Cerebellar cortex (tissue), 1 donor: ENCODE measurements around the gene CDK5R1.
"Not testable (repeated sequence)": the region's sequence is repeated elsewhere in the genome, so short reads cannot be mapped to it uniquely, and the experiment has no call there.

Experiments used
- DNase-seq: peaks from one replicate; pipeline ENCODE4 v3.0.0-alpha.2; 2015; ENCODE audit warnings: low spot score

Gene CDK5R1

GRCh38 chr17:32516940-32517701 lies 30.3 kb downstream of the CDK5R1 start:
- peak; percentile 31 for DNase-seq

DNA sequence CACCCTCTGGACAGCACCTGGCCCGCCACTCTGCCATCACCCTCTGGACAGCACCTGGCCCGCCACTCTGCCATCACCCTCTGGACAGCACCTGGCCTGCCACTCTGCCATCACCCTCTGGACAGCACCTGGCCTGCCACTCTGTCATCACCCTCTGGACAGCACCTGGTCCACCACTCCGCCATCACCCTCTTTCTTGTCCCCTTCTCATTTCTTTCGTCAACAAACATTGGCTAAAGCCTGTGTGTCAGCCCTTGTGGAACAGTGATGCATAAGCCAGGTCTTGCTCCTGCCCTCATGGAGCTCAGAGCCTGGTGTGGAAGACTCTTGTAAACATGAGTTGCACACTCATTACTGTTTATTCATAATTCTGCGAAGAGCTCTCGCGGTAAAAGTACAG lies 31.2 kb downstream of the CDK5R1 start:
- no peak for DNase-seq

- DNase-seq, result peak; percentile 17
These were observed 31.9 kb downstream of the CDK5R1 start for GRCh38 chr17:32518646-32519227.

DNA sequence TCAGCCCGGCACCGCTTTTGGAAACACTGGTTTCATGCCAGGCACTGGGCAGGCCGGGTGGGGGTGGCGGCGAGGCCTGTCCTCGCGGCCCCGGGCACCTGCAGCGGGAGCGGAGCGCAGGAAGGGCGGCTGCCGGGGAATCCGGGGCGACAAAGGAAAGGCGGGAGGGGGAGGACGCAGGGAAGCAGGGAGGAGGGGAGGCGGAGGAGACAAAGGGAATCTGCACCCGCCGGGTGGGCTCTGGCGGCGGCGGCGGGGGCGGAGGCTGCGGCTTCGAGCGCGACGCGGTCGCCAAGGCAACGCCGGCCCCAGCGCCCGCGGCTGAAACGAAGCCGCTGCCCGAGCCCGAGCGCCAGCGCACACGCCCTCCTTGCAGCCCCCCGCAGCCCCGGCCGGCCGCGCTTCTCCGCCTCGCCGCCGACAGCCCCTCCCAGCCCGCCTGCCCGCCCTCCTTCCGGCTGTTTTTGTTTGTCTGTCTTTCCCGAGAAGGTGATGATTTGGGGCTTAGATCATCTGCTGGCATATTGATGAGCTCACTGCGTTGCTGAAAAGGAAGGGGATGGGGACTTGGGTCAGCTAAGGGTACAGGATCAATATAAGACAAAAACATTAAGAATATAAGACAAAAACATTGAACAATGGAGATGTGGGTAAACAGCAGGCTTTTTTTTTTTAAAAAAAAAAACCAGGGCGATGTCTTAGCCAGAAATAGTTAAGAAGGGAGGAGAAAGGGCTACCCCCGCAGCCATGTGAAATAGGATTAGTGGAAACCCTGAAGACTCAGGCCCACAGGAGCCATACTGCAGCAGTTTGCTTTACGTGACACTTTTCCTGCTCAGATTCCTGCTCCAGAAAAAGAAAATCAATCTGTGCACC lies 32.7 kb downstream of the CDK5R1 start:
- DNase-seq, result peak; percentile 63

DNA sequence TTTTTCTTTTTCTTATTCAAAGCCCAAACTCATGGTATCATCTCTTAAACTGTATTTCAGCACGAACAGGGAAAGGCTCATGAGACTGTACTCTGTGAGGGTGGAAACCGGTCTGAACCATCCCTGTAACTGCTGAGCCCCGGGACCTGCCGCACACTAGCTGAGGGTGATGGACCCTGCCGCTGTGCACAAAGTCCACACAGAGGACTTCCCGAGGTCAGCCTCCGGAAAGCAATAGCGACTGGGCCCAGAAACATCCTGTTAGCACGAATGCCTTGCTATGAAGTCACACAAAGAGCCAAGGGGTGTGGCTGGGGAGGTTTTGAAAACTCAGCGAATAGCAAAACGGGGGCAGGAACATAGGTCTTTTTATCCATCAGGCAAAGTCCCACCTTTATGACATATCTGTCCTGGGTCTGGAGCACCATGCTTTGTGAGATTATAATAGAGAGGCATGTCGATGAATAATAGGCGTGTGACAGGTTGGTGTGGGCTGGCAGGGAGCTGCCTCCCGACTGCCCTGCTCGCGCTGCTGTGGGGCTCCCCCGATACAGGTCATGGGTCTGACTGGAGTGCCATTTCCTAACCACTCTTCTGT lies 33.4 kb downstream of the CDK5R1 start:
- DNase-seq, result peak; percentile 54

GRCh38 chr17:32520737-32521404 lies 34.1 kb downstream of the CDK5R1 start:
- no peak for DNase-seq

DNA sequence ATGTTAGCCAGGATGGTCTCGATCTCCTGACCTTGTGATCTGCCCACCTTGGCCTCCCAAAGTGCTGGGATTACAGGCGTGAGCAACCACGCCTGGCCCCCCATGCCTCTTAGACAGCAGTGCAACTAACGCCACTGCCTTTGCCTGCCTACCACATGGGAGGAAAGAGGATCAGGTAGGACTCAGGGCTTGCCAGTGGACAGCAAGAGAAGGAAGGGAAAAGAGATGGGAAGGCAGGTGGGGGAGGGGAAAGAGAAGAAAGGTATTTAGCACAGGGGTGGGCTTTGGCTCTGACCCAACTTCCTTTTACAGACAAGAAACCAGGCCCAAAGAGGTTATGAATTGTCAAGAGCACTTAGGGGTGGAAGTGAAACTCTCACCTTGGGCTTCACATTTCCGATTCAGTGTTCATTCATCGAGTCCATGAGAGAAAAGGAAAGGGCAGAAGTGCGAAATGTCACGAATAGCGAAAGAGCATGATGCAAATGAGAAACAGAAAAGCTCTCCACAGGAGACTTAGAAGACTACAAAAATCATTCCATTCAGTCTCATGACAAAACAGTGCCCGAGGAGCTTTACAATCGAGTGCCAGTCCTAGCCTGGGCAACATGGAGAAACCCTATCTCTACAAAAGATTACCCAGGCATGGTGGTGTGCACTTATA lies 36.4 kb downstream of the CDK5R1 start:
- no peak for DNase-seq

DNA sequence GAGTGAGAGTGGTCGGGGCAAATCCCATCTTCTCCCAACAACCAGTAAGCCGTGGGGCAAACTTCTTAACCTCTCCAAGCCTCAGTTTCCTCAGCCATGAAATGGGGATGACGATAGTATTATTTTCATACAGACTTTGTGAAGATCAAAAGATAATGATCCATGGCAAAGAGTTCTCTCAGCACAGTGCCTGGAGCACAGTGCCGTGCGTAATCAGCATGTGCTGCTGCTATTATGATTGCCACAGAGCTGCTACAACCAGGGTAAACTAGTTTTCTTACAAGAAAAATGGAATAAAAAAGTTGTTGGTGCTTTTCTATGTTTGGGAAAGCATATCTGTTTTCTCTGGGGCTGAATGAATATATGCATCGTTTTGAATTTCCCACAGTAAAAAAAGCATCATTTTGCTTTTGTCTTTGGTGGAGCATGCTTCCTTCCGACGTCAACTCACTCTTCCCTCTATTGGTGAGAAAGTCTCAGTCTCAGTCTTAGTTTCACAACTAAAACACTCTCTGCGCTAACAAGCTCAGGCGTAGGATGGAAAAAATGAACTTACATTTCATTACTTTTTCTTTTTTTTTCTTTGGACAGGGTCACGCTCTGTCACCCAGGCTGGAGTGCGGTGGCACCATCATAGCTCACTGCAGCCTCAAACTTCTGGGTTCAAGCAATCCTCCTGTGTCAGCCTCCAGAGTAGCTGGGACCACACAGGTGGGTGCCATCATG lies 37.2 kb downstream of the CDK5R1 start:
- DNase-seq, result no peak

DNA sequence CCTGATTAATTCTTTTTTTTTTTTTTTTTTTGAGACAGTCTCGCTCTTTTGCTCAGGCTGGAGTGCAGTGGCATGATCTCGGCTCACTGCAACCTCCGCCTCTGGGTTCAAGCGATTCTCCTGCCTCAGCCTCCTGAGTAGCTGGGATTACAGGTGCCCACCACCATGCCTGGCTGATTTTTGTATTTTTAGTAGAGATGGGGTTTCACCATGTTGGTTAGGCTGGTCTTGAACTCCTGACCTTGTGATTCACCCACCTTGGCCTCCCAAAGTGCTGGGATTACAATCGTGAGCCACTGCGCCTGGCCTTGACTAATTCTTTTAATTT lies 37.7 kb downstream of the CDK5R1 start:
- not testable (repeated sequence) for DNase-seq

- DNase-seq, result no peak
These were observed 38.3 kb downstream of the CDK5R1 start for GRCh38 chr17:32525122-32525521.

DNA sequence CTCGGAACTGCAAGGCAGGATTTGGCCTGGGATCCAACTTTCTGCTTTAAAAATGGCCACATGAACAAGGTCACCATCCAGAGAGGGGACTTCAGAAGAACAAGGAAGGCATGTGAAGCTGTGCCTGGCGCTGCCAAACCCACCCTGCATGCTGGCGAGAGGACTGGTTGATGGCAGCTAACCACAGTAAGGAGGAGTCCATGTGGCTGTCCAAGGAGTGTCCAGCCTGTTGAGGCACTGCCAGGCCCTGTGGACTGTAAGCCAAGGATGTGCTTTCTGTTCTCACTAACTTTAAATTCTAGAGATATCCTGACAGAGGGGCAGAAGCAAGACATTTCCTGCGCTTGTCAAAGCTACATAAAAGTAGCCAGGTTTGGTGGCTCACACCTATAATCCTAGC lies 40.4 kb downstream of the CDK5R1 start:
- DNase-seq, result no peak

DNA sequence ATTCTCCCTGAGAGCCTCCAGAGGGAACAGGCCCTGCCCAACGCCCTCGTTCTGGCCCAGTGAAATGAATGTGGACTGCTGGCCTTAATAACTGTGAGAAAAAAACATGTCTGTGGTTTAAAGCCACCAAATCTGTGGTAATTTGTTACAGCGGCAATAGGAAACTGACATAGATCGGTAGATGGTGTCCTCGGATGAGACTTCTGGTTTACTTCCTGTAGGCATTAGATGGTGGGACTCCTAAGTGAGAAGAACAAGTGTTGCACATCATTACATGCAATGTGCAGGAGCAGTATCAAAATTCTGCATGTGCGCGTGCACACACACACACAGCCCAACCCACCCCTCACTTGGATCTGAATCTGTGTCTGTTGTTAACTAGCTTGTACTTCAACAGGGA lies 42.0 kb downstream of the CDK5R1 start:
- no peak for DNase-seq

DNA sequence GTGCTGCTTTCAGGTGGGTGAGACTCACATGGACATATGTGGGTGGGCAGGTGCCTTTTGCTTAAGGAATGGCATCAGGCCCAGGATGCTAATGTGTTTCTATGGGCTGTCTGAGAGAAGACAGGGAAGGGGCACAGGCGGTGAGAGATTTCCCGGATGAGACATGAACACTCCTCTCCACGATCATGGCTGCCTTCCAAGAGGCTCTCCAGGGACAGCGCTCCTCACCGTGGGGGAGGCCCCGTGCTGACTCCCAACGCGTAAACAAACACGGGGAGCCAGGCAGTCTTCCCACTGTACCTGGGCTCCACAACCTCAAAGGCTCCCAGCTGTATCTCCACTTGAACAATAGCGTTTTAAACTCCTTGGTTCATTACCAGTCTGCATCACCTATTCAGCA lies 42.8 kb downstream of the CDK5R1 start:
- DNase-seq, result no peak

- DNase-seq, result no peak
These were observed 46.5 kb downstream of the CDK5R1 start for GRCh38 chr17:32533296-32533695.

DNA sequence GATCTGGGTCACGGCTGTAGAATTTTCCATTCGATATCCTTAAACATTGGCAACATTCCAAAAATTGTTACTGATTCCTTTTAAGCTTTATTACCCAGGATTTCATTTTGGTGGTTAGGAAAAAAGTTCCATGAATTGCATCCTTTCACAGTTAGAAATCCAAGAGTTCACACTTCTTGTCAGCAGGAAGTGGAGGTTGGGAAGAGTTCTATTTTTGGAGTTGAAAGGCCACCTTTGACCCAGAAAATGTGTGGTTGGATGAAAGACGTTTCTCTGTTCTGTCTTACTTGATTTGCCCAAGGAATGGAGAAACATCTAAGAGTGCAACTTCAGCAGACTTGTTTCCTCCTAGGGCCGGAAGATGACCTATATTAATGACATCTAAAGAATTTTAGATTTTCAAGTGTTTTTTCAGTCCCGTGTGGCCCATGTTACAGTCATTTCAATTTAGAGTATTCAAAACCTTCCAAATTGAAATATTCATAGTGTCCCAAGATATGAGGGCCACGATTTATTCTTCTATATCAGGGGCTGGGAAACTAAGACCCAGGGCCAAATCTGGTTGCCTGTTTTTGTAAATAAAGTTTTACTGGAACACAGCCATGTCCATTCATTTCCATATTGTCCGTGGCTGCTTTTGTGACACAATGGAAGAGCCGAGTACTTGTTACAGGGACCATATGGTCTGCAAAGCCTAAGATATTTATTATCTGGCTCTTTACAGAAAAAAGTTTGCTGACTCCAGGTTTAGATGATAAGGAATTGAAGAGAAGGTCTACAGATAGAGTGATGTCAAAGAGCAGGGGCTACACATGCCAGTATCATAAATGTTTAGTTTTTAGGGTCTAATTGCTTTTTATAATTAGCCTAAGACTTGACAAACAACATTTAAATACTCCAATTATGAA lies 50.2 kb downstream of the CDK5R1 start:
- DNase-seq, result no peak
